ENCODE measurements around the gene ZFAND3.

DNA sequence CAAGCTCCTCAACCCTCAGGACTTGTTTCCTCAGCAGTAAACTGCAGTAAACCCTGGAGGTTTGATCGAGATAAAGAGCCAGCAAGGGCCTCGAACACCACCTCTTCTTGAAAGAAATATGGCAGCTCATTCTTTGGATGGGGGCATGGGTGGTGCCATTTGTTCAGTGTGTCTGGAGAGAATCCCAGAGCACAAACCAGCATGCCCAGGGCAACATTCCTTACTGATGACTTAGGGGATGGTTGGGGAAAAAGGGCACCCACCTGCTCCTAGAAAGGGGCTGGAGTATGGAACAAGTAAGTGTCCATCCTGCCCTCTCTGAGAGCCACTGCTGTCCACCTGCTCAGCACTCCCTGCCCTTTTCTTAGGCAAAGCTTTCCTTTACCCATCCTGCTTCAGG lies 31.3 kb upstream of the ZFAND3 start:
- TF ChIP-seq, protein P1, sequence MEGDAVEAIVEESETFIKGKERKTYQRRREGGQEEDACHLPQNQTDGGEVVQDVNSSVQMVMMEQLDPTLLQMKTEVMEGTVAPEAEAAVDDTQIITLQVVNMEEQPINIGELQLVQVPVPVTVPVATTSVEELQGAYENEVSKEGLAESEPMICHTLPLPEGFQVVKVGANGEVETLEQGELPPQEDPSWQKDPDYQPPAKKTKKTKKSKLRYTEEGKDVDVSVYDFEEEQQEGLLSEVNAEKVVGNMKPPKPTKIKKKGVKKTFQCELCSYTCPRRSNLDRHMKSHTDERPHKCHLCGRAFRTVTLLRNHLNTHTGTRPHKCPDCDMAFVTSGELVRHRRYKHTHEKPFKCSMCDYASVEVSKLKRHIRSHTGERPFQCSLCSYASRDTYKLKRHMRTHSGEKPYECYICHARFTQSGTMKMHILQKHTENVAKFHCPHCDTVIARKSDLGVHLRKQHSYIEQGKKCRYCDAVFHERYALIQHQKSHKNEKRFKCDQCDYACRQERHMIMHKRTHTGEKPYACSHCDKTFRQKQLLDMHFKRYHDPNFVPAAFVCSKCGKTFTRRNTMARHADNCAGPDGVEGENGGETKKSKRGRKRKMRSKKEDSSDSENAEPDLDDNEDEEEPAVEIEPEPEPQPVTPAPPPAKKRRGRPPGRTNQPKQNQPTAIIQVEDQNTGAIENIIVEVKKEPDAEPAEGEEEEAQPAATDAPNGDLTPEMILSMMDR (IDR thresholded peaks at IDR 0.05) = no peak
- no peak for TF ChIP-seq POLR2A (IDR thresholded peaks at IDR 0.05)
- TF ChIP-seq EP300 (IDR thresholded peaks at IDR 0.05) = no peak
